ENCODE data around the gene PCNA. TPM values are rescaled to one million over a fixed set of nuclear protein-coding genes. Genes with fewer than 3 reads are reported as not detected.
"Not testable (repeated sequence)": the region's sequence is repeated elsewhere in the genome, so short reads cannot be mapped to it uniquely, and the experiment has no call there.

Gene PCNA
- total RNA-seq, 1 experiment from 2014 or later: 182 TPM

DNA sequence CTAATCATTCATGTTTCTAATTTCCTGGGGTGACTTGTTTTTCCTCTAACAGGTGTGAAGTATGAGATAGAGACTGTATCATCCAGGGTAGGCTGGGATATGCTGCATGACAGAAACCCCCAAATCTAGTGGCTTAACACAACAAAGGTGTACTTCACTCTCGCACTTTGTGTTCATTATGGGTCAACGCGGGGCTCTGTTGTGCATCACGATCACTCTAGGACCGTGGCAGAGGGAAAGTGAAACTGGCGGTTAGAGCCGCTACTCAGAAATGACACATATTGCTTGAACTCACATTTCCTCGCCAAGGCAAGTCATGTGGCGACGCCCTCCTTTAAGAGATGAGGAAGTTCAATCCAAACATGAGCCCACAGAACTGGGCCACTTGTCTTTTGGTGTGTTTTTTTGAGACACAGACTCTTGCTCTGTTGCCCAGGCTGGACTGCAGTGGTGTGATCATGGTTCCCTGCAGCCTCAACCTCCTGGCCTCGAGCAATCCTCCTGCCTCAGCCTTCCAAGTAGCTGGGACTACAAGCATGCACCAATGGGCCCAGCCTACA is 41.3 kb downstream of the PCNA start:
- H3K36me3 ChIP-seq (ENCODE audit: control insufficient read depth, insufficient read depth, low read length): no peaks in the 10 kb centered on the region
- H3K4me1 ChIP-seq (ENCODE audit: control insufficient read depth, insufficient read depth, low read length): peaks cover 6% of the 10 kb centered on the region; the same call in 1 of the 2 replicates
- intact Hi-C loops (cut with micrococcal nuclease; ENCODE audit: unreplicated experiment) (no loop called here), in situ Hi-C loops (cut with HindIII; ENCODE audit: low pct_unique_long_range_greater_than_20kb, low sequenced_read_pairs) (no loop called here)
- ATAC-seq: peak; percentile 90
- TF ChIP-seq SIN3A (IDR thresholded peaks at IDR 0.05; ENCODE audit: borderline replicate concordance, insufficient read depth, low read depth, low read length) (no peak), POLR2AphosphoS5 (IDR thresholded peaks at IDR 0.05; ENCODE audit: low read depth, low read length) (no peak), TCF7L2 (IDR thresholded peaks at IDR 0.05; ENCODE audit: low read depth, low read length) (no peak)
- TF ChIP-seq, protein P1, sequence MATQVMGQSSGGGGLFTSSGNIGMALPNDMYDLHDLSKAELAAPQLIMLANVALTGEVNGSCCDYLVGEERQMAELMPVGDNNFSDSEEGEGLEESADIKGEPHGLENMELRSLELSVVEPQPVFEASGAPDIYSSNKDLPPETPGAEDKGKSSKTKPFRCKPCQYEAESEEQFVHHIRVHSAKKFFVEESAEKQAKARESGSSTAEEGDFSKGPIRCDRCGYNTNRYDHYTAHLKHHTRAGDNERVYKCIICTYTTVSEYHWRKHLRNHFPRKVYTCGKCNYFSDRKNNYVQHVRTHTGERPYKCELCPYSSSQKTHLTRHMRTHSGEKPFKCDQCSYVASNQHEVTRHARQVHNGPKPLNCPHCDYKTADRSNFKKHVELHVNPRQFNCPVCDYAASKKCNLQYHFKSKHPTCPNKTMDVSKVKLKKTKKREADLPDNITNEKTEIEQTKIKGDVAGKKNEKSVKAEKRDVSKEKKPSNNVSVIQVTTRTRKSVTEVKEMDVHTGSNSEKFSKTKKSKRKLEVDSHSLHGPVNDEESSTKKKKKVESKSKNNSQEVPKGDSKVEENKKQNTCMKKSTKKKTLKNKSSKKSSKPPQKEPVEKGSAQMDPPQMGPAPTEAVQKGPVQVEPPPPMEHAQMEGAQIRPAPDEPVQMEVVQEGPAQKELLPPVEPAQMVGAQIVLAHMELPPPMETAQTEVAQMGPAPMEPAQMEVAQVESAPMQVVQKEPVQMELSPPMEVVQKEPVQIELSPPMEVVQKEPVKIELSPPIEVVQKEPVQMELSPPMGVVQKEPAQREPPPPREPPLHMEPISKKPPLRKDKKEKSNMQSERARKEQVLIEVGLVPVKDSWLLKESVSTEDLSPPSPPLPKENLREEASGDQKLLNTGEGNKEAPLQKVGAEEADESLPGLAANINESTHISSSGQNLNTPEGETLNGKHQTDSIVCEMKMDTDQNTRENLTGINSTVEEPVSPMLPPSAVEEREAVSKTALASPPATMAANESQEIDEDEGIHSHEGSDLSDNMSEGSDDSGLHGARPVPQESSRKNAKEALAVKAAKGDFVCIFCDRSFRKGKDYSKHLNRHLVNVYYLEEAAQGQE (IDR thresholded peaks at IDR 0.05; ENCODE audit: insufficient read depth in 1 of 2, low read depth in 2 of 2, low read length in 1 of 2): no peak
- TF ChIP-seq, protein P2, sequence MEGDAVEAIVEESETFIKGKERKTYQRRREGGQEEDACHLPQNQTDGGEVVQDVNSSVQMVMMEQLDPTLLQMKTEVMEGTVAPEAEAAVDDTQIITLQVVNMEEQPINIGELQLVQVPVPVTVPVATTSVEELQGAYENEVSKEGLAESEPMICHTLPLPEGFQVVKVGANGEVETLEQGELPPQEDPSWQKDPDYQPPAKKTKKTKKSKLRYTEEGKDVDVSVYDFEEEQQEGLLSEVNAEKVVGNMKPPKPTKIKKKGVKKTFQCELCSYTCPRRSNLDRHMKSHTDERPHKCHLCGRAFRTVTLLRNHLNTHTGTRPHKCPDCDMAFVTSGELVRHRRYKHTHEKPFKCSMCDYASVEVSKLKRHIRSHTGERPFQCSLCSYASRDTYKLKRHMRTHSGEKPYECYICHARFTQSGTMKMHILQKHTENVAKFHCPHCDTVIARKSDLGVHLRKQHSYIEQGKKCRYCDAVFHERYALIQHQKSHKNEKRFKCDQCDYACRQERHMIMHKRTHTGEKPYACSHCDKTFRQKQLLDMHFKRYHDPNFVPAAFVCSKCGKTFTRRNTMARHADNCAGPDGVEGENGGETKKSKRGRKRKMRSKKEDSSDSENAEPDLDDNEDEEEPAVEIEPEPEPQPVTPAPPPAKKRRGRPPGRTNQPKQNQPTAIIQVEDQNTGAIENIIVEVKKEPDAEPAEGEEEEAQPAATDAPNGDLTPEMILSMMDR (IDR thresholded peaks at IDR 0.05): no peak
- no peak for DNase-seq (ENCODE audit: low read depth, low spot score)
- ChIA-PET CTCF (no interaction called here), POLR2A (no interaction called here)
- no peaks in the 10 kb centered on the region for H3K27me3 ChIP-seq (ENCODE audit: control insufficient read depth, insufficient read depth, low read length)
- peak overlapping the region; percentile 20 to 45 for H3K4me3 ChIP-seq (ENCODE audit: low read depth in 2 of 2, low read length in 2 of 2)
- no TSS peak for BruUV-seq (replicated peaks)
- H3K9me3 ChIP-seq (ENCODE audit: control insufficient read depth, insufficient read depth, low read depth, low read length): no peaks in the 10 kb centered on the region
- H3K27ac ChIP-seq (ENCODE audit: low read length): peak overlapping the region; percentile 51

DNA sequence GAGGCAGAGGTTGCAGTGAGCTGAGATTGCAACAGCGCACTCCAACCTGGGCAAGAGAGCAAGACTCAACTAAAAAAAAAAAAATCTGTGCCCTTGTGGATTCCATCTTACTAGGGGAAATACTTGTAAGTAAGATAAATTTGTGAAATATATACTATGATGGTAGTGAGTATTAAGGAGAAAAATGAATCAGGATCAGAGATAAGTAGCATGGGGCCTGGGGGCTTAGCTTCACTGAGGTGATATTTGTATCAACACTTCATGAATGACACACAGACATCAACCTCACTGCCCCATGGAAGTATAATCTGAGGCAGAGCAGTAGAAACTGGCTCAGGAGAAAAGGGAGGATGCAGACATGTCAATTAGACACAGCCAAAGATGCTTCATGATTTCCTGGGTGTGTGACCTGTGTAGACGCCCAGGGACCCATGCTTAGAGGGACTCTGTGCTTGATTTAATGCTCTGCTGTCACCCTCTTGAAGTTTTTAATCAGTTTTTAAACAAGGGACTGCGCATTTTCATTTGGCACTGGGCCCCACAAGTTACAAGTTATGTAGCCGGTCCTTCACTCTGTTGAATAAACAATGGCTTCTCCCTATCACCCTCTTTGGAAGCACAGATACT is 41.9 kb downstream of the PCNA start:
- Histone ChIP-seq H3K27ac (ENCODE audit: low read length) (peak overlapping the region; percentile 51), H3K9me3 (ENCODE audit: control insufficient read depth, insufficient read depth, low read depth, low read length) (no peaks in the 10 kb centered on the region), H3K27me3 (ENCODE audit: control insufficient read depth, insufficient read depth, low read length) (no peaks in the 10 kb centered on the region), H3K4me3 (ENCODE audit: low read depth in 2 of 2, low read length in 2 of 2) (peak overlapping the region; percentile 20 to 45), H3K4me1 (ENCODE audit: control insufficient read depth, insufficient read depth, low read length) (peaks cover 8% of the 10 kb centered on the region; the same call in 1 of the 2 replicates), H3K36me3 (ENCODE audit: control insufficient read depth, insufficient read depth, low read length) (no peaks in the 10 kb centered on the region)
- TF ChIP-seq SIN3A (IDR thresholded peaks at IDR 0.05; ENCODE audit: borderline replicate concordance, insufficient read depth, low read depth, low read length): no peak
- TF ChIP-seq, protein P2 (IDR thresholded peaks at IDR 0.05): no peak
- TF ChIP-seq, protein P1 (IDR thresholded peaks at IDR 0.05; ENCODE audit: insufficient read depth in 1 of 2, low read depth in 2 of 2, low read length in 1 of 2): no peak
- no peak for TF ChIP-seq POLR2AphosphoS5 (IDR thresholded peaks at IDR 0.05; ENCODE audit: low read depth, low read length)
- no peak for TF ChIP-seq TCF7L2 (IDR thresholded peaks at IDR 0.05; ENCODE audit: low read depth, low read length)
- ChIA-PET POLR2A (no interaction called here), CTCF (no interaction called here)
- intact Hi-C loops (cut with micrococcal nuclease; ENCODE audit: unreplicated experiment): no loop called here
- ATAC-seq (peak; percentile 44), DNase-seq (ENCODE audit: low read depth, low spot score) (no peak)
- in situ Hi-C loops (cut with HindIII; ENCODE audit: low pct_unique_long_range_greater_than_20kb, low sequenced_read_pairs): no loop called here
- no TSS peak for BruUV-seq (replicated peaks)

DNA sequence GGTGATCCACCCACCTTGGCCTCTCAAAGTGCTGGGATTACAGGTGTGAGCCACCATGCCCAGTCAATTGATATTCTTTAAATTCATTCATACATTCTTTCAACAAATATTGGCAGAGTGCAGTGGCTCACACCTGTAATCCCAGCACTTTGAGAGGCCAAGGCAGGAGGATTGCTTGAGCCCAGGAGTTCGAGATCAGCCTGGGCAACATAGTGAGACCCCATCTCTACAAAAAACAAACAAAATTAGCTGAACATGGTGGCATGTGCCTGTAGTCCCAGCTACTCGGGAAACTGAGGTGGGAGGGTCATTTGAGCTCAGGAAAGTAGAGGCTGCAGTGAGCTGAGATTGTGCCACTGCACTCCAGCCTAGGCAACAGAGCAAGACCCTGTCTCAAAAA is 42.8 kb downstream of the PCNA start:
- ATAC-seq; DNase-seq (ENCODE audit: low read depth, low spot score); intact Hi-C loops (cut with micrococcal nuclease; ENCODE audit: unreplicated experiment); in situ Hi-C loops (cut with HindIII; ENCODE audit: low pct_unique_long_range_greater_than_20kb, low sequenced_read_pairs); H3K27me3 ChIP-seq (ENCODE audit: control insufficient read depth, insufficient read depth, low read length); H3K36me3 ChIP-seq (ENCODE audit: control insufficient read depth, insufficient read depth, low read length); BruUV-seq (replicated peaks); H3K4me1 ChIP-seq (ENCODE audit: control insufficient read depth, insufficient read depth, low read length); H3K4me3 ChIP-seq (ENCODE audit: low read depth in 2 of 2, low read length in 2 of 2); H3K9me3 ChIP-seq (ENCODE audit: control insufficient read depth, insufficient read depth, low read depth, low read length); CTCF ChIA-PET; H3K27ac ChIP-seq (ENCODE audit: low read length); POLR2A ChIA-PET: not testable (repeated sequence)

Measured in Panc1 (cell line).